HG02870 (cell line): ENCODE data around the gene MORN1.
A peak's percentile ranks its signal among the peaks of the same experiment; 100 is the strongest.
"Not testable (repeated sequence)": the region's sequence is repeated elsewhere in the genome, so short reads cannot be mapped to it uniquely, and the experiment has no call there.

ENCODE experiments used
- ATAC-seq: cut with Tn5 transposase; IDR thresholded peaks from one replicate; pipeline ENCODE4 v1.9.1; 2021; ENCODE audit warnings: mild to moderate bottlenecking, moderate library complexity; ENCODE audit not compliant: unreplicated experiment

The MORN1 gene

DNA sequence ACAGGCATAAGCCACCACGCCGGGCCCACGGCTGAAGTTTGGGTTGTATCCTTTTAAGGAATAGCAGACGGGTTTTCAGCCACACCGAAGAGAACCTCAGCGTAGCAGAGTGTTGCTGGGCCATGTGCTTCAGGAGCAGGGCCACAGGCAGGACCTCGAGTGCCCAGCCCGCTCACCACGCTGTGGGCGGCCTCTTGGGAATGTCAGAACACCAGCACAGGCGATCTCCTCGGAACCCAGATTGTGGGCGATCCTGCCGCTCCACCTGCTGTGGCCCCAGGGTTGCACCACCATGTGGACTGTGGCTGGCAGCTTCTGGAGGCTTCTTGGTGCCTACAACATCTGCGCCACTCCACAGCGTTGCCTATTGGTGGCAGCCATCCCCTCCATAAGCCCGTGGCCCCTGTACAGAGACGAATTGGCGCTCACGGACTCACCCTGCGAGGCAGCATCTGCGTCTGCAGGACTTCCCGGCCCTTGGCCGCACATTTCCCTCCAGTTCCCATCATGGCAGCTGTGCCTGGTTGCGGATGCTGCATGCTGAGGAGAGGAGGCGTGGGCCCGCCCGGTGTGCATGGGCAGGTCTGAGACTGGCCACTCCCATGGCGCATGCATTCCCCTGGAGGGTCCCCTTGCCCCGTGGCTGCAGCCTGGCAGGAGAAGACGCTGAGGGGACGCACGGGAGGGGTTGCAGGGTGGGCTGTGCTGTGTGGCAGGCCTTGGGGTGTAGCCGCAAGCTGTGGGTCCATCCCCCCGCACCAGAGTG, 93.9 kb downstream of the MORN1 start:
- ATAC-seq = no peak

DNA sequence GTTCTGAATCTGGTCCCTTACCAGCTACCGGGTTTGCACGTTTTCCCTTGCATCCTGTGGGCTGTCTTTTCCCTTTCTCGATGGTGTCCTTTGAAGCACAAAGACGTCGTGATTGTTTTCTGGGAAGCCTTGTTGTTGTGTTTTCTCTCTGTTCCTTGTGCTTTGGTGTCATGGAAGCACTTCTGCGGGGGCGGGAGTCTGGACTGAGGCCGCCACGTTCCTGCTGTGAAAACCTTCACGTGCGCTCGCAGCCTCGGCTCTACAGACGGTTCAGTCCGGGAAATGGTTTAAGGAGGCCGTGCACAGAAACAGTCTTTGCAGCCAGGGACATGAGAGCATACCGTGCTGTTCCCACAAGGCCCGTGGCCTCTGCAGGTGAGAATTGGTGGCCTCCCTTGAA, 94.7 kb downstream of the MORN1 start:
- ATAC-seq = no peak

DNA sequence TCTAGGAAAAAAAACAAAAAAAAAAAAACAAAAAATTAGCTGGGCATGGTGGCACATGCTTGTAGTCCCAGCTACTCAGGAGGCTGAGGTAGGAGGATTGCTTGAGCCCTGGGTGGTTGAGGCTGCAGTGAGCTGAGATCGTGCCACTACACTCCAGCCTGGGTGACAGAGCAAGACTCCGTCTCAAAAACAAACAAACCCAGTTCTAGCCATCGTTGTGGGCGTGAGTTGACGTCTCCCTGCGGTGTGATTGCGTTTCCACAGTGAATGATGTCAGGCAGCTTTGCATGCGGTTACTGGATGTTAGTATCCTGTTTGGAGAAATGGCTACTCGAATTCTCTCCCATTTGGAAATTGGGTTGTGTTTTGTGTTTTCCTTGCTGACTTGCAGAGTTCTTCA, 95.1 kb downstream of the MORN1 start:
- not testable (repeated sequence) for ATAC-seq

DNA sequence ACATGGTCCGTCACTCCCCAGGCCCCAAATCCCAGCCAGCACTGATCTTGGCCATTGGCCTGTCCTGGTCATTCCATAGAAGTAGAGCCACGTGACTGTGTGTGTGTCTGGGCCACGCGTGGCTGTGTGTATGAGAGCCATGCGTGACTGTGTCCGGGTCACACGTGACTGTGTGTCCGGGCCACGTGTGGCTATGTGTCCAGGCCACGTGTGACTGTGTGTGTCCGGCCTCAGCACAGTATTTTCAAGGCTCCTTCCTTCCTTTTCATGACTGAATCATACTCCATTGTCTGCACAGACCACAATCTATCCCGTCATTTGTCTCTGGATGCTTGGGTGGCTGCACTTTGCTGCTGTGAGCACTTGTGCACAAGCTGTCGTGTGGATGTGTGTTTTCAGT, 95.8 kb downstream of the MORN1 start:
- ATAC-seq = no peak

DNA sequence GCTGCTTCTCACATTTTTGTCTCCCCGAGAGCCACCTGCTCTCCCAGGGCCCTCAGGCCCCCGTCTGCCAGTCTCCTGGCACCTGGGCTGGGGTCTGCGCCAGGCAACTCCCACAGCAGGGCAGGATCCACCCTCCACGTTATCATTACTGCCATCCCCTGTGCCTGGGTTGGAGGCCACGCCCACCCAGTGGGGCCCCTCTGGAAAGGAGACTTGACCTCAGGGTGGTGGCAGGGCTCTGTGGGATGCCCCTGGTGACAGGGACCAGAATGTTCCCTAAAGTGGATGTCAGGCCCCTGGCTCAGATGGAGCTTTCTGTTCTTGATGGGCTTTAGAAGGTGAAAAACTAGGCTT, 96.7 kb downstream of the MORN1 start:
- ATAC-seq = no peak

DNA sequence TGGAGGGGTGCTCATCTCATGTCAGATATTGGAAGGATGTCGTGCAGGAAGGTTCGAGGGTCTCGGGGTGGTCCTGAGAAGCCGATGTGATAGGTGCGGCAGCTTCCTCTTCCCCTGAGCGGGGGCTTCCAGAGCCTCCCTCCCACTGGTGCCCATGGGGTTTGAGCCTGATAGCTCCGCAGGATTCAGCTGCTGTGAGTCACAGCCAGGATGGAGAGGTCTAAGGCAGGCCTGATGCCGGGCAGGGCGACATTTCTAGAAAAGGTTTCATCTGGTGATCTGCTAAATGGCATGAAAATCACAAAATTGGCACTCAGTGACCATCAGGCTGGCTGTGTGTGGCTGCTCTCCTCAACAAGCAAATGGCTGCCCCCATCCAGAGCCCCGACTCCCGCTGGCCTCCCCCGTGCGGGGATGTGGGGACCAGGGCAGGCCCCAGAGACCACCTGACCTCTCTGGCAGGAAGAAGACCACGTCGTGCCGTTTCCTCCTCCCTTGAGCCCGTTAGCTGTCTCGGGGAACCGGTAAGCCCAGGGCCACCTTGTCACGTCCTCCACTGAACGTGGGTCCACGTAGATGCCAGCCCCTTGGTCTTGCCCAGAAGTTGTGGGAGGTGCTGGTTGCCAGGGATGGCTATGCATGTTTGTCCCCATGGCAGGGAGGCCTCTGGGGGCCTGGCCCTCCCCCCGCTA, 97.2 kb downstream of the MORN1 start:
- ATAC-seq = no peak

DNA sequence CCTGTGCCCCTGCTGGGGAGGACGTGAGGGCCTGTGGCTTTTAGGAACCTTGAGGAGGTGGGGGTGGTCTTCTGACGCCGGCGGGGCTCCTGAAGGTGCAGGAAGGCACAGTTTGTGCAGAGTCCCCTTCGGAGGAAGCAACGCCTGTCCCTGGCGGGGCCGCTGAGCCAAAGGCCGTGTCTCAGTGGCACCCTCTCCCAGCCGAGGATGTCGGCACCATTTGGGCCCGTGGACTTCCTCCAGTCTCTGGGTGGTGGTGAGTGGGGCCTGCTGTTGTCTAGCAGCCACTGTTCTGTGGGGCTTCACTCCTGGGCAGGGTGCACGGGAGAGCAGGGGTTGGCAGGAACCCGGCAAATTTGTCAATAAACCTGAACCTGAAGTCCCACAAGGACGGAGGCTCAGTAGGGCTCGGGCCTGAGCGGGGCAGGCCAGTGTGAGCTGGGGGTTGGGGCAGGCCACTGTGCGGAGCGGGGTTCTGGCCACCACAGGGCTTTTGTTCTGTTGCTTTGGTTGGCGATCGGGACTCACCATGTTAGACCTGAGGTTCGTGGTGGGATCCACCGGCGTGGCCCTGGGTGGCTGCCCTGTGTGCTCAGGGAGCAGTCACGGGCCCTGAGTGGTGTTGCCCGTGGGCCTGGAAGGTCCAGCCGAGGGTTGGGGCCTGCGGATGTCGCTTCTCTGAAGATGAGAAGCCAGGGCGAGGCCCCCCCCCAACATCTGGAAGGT, 98.5 kb downstream of the MORN1 start:
- ATAC-seq = no peak

DNA sequence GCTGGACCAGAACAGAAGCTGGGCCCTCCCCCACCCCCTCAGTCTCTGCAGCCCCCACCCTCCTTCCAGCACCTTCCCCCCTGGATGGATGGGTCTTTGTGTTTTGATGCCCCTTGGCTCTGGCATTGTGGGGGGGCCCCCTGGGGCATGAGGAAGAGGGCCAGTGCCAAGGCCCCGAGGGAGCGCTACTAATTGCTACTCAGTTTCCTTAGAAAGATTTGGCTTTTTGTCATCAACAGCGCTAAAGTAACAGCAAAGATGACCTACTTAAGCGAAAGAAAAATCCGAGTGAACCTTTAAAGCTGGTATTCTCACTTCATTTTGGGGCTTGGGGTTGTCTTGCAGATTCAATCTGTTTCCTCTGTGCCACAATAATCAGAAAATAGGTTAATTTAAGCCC, 99.8 kb downstream of the MORN1 start:
- no peak for ATAC-seq

DNA sequence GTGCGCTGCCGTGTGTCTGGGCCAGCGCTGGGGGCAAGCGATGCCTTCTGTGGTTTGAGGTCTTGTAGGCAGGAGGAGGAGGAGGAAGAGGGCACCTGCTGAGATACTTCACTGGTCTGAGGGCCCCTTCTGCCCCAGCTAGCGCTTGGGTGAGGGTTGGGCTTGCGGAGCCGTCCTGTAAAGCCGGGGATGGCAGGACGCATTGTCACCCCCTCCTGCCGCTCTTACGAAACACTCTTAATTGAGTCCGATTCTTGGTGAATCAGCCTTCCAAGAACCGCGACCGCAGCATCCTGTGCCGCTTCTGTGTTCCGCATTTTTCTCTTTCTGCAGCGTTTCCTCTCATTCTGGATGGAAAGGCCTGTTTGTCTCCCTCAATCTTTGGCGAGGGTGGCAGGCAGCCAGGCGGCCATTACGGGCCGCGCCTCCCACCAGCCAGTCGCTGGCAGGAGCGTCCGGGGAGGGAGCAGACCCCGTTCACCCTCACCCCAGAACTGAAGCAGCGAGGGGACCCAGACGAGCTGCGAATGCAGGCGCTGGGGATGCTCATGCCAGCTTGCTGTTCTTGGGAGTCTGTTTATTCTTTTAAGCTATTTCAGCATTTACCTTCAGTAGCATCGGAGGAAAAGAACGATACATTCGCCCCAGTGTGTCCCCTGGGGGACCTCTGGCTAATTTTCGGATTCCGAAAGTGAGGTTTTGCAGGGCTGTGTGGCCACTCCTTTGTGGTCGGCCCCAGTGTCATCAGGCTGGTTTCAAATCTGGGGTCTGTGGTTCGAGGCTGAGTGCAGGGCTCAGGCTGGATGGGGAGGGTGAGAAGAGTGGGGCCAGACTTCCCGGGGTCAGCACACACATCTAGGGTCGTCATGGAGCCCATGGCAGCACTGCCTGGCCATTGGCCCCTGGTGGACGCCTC, 100.5 kb downstream of the MORN1 start:
- ATAC-seq = peak; percentile 42

DNA sequence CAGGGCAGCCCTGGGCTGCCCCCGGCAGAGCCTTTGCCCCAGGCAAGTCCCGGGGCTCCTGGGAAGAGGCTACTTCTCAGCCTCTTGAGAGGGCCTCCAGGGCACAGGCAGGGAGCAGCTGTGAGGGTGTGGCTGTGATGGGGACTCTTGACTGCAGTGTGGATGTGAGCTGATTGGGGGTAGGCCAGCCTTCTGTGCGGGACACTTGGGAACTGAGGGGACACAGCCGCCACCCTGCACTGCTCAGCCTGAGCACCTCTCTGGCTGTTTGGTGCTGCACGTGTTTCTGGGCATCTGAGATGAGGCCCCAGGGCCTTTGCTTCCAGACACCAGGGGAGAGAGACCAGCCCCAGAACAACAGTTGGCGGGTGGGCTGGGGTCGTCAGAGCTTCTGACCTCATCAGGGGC, 101.2 kb downstream of the MORN1 start:
- peak; percentile 22 for ATAC-seq

DNA sequence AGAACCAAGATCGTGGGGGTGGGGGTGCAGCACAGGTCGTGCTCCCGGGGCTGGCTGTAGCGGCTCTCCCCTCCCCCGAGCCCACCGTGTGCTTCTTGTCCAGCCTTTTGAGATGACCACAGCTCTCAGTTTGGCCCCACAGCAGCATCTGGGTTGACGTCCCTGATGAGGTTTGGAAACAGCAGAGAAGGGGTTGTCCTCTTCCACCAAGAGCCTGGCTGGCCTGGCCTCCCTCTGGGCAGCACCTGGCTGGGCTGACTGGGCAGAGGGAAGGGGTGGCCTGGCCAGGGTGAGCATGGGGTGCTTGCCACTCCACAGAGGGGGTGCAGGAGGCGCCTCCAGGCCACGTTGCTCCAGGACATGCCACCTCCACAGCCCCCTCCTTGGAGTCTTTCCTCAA, 101.7 kb downstream of the MORN1 start:
- ATAC-seq = no peak

DNA sequence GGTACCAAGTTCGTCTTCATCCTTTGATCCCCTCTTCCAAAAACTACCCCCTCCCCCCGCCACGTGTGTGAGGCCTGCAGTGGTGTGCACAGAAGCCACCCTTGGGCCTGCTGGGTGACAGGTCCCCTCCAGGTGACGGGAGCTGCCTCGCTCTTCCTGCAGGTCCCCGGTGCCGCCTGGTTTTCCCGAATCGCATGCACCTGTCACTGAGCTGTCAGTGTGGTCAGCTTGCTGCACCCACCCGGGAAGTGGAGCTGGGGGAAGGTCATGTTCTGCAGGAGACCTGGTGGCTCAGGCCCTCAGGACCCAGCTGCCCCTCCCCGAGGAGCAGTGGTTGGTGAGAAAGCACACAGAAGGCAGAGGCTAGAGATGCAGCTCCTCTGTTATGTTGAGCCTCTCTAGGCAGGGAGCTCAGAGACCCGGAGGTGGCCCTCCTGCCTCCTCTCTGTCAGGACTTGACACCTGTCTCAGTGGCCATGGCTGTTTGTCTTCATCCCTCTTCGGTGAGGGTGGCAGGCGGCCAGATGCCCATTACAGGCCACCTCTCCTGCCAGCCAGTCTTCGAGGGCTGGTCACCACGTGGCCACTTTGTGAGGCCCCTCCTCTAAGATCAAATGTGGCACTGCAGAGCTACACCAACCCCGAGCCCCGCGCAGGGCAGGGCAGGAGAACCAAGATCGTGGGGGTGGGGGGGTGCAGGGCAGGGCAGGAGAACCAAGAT, 102.4 kb downstream of the MORN1 start:
- ATAC-seq = no peak

DNA sequence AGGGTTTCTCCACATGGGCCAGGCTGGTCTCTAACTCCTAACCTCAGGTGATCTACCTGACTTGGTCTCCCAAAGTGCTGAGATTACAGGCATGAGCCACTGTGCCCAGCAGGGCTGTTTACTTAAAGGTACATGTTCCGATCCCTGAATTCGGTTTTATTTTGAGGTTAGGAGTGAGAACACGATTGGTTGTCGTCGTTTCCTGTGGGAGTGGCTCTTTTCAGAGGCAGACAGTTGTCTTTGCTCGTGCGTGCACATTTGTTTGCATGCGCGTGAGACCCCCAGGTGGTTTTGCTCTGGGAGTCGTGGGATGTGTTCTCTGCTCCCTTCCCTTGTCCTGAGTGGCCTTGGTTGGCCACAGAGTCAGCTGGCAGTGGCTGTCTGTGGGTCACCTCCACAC, 103.0 kb downstream of the MORN1 start:
- ATAC-seq = no peak

DNA sequence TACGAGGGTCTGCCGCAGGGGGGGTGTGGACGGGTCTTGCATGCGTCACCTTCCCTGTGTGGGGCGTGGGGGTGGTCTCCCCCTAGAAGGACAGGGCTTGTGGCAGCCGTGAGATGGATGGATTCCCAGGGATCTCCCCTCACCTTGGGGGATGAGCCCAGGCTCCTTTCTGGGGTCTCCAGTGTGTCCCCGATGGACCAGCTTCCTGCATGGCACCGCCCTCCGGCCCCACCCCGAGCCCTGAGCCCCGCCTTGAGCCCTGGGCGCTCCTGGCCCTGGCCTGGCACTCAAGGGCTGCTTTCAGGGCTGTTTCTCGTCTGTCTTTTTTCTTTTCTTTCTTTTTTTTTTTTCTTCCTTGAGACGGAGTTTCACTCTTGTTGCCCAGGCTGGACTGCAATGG, 103.7 kb downstream of the MORN1 start:
- no peak for ATAC-seq

DNA sequence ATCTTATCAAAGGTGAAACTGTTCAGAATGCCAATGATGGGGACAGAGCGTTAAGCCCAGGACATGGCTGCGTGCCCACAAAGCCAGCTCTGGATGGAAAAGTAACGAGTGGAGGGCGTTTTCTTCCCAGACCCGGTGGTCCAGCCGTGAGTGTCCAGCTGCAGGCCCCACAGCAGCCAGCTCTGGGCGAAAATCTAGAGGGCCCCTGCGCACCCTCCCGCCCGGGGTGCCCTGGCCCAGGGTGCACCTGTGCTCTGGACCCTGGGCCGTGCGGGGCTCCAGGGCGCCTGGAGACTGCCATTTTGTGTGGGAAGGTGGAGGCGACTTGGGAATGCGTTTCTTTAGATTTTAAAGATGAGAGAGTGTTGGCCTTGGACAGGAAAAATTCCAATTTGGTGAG, 104.4 kb downstream of the MORN1 start:
- ATAC-seq = no peak

DNA sequence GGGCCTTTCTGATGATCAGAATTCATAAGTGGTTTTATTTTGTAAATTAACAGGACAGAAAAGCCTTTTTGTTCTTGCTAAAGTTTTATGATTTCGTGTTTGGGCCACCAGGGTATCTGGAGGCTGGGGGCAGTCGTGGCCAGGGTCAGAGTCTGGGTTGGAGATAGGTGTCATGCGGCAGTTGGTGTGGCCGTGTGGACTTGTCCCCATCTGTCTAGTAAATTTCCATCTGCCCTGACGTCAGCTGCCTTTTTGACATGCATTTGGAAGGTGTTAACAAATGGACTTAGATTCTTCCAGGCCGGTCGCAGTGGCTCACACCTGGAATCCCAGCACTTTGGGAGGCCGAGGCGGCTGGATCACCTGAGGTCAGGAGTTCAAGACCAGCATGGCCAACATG, 106.4 kb downstream of the MORN1 start:
- ATAC-seq = no peak

DNA sequence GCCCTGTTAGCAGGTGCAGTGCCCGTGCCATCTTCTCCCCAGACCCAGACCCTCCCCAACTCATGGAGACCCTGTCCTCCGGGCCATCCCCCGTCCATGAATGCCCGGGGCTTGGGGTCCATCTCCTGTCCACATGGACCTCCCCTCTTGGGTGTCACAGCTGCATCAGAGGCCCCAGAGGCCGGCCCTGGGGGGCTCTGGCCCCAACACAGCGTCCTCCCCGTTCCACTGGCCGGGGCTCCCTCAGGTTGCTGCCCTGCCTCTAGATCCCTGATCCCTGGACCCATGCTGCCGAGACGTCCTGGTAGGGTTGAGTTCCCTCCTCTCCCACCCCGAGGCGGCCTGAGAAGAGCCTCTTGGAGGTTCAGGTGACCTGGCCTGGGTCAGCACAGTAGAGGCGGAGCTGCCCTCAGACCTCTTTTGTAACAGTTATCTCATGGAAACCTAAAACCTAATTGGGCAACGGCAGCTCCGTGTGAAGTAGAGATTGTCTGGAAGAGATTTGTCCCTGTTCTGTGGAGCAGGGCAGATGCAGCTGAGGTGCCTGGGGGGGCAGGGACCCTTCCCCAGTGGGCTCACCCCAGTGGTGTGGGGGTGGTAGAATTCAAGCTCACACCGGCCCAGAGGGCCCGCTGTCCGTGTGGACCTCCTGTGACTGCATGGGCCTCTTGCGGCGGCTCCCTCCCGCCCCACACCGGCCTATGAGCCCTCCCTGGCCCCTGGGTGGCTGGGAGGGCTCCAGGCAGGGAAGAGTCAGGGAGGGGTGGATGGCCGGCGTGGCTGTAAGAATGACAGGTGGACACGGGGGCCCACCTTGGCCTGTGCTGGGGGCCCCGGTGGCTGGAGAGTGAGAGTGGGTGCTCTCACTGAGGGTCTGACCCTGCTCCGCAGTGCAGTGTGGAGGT, 107.1 kb downstream of the MORN1 start:
- ATAC-seq = no peak

DNA sequence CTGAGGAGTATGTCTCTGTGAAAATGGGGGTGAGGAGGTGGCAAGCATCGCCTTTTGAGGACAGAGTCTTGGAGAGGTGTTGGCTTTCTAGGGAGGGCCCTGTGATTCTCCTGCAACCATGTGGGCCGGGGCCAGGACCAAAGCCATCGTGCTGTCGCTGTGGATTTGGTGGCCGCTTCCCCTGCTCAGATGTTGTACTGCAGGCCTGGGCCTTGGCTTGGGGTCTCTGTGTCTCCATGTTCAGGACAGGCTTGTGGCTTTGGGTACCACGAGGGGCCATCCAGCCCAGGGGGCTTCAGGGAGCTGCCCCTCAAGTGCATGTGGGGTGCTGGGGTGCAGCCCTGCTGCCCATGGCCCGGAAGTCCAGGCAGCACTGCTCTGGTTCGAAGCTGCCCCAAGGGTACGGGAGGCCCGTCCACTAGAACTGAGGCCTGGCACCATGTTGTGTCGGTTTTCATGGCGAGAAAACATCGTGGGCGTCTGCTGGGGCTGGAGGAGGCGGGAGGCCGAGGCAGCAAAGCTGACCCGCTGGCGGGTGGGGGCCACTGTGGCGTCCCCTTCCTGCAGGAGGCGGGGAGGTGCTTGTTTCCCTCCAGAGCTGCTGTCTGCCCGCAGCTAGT, 107.9 kb downstream of the MORN1 start:
- ATAC-seq = no peak
